ENCODE data around the gene CHD2. TPM values are rescaled to one million over a fixed set of nuclear protein-coding genes. Genes with fewer than 3 reads are reported as not detected.

The CHD2 gene
- total RNA-seq, 1 donor from 2014 or later = 105 TPM

DNA sequence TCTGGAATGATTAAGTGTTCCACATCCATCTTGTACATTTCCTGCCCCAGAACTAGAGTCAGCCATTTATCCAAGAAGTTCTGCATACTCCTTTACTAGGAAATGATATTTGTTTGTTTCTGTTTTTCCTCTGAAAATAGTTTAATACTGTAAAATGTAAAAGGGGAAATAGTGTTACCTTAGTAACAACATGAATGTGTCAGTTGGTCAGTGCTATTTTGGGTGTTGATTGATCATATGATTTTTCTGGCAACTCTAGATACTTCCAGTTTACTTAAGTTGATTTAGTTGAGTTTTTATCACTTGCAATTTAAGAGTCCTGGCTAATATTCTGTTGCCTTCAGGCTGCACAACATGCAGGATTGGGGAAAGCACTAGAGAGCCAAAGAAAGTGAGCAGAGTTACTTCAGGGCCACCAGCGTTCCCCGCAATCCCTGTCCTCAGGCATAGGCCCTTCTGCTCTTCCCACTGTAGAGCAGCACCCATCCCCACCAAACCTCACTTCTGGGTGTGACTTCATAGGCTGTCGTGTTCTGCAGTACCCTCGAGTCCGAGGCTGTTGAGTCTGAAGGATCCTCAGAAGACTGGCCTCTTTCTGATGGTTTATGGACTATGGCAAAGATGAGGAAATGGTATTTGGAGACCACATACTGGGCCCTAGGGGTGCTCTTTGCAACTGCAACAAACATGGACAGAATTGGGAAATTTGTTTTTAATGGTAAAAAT, 69.0 kb downstream of the CHD2 start:
- DNase-seq (ENCODE audit: low read depth) = no peak
- TF ChIP-seq, protein P1, sequence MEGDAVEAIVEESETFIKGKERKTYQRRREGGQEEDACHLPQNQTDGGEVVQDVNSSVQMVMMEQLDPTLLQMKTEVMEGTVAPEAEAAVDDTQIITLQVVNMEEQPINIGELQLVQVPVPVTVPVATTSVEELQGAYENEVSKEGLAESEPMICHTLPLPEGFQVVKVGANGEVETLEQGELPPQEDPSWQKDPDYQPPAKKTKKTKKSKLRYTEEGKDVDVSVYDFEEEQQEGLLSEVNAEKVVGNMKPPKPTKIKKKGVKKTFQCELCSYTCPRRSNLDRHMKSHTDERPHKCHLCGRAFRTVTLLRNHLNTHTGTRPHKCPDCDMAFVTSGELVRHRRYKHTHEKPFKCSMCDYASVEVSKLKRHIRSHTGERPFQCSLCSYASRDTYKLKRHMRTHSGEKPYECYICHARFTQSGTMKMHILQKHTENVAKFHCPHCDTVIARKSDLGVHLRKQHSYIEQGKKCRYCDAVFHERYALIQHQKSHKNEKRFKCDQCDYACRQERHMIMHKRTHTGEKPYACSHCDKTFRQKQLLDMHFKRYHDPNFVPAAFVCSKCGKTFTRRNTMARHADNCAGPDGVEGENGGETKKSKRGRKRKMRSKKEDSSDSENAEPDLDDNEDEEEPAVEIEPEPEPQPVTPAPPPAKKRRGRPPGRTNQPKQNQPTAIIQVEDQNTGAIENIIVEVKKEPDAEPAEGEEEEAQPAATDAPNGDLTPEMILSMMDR (IDR thresholded peaks at IDR 0.05; ENCODE audit: insufficient read depth, low read depth, low read length) = no peak
- TF ChIP-seq EZH2 (IDR thresholded peaks at IDR 0.05; ENCODE audit: insufficient read depth, low read length) = no peak
- H2AFZ ChIP-seq (ENCODE audit: low read depth, low read length) = no peak overlapping the region
- no peak overlapping the region for H3K27ac Mint-ChIP-seq (ENCODE audit: unreplicated experiment)
- no peak overlapping the region for H3K4me2 ChIP-seq (ENCODE audit: low read length)
- H4K20me1 ChIP-seq (ENCODE audit: insufficient read depth, low read length) = peaks cover 63% of the 10 kb centered on the region
- H3K4me3 Mint-ChIP-seq (ENCODE audit: unreplicated experiment) = no peak overlapping the region
- H3K4me1 ChIP-seq (ENCODE audit: insufficient read depth, low read length) = no peaks in the 10 kb centered on the region
- H3K27ac ChIP-seq (ENCODE audit: low read depth, low read length) = no peak overlapping the region
- peaks cover 34% of the 10 kb centered on the region for H3K36me3 Mint-ChIP-seq (ENCODE audit: low read depth, unreplicated experiment)
- no peak overlapping the region for H3K4me3 ChIP-seq (ENCODE audit: insufficient read depth, low read depth, low read length)
- H3K27me3 Mint-ChIP-seq (ENCODE audit: low read depth, unreplicated experiment) = no peaks in the 10 kb centered on the region
- FAIRE-seq = no peak
- peaks cover 12% of the 10 kb centered on the region for H3K4me1 Mint-ChIP-seq (ENCODE audit: low read depth, unreplicated experiment)
- H3K9ac ChIP-seq (ENCODE audit: low read length) = no peak overlapping the region
- no peaks in the 10 kb centered on the region for H3K9me3 ChIP-seq (ENCODE audit: insufficient read depth, low read depth, low read length)
- H3K36me3 ChIP-seq (ENCODE audit: insufficient read depth, low read length) = peaks cover 67% of the 10 kb centered on the region
- peaks cover 85% of the 10 kb centered on the region for H3K79me2 ChIP-seq (ENCODE audit: insufficient read depth, low read length)
- H3K27me3 ChIP-seq (ENCODE audit: insufficient read depth, low read length) = no peaks in the 10 kb centered on the region
- H3K9me3 Mint-ChIP-seq (ENCODE audit: unreplicated experiment) = no peaks in the 10 kb centered on the region

GRCh38 chr15:92970656-92971055, 70.5 kb downstream of the CHD2 start:
- no peaks in the 10 kb centered on the region for H3K27me3 Mint-ChIP-seq (ENCODE audit: low read depth, unreplicated experiment)
- Histone ChIP-seq H3K4me3 (ENCODE audit: insufficient read depth, low read depth, low read length) (no peak overlapping the region), H3K36me3 (ENCODE audit: insufficient read depth, low read length) (peaks cover 73% of the 10 kb centered on the region), H2AFZ (ENCODE audit: low read depth, low read length) (no peak overlapping the region), H3K27me3 (ENCODE audit: insufficient read depth, low read length) (no peaks in the 10 kb centered on the region), H3K4me1 (ENCODE audit: insufficient read depth, low read length) (no peaks in the 10 kb centered on the region), H3K79me2 (ENCODE audit: insufficient read depth, low read length) (peaks cover 85% of the 10 kb centered on the region), H3K4me2 (ENCODE audit: low read length) (no peak overlapping the region), H3K9ac (ENCODE audit: low read length) (no peak overlapping the region), H3K9me3 (ENCODE audit: insufficient read depth, low read depth, low read length) (no peaks in the 10 kb centered on the region), H4K20me1 (ENCODE audit: insufficient read depth, low read length) (peaks cover 66% of the 10 kb centered on the region), H3K27ac (ENCODE audit: low read depth, low read length) (no peak overlapping the region)
- no peak overlapping the region for H3K4me3 Mint-ChIP-seq (ENCODE audit: unreplicated experiment)
- H3K9me3 Mint-ChIP-seq (ENCODE audit: unreplicated experiment) = no peaks in the 10 kb centered on the region
- DNase-seq (ENCODE audit: low read depth) (no peak), FAIRE-seq (no peak)
- H3K27ac Mint-ChIP-seq (ENCODE audit: unreplicated experiment) = no peak overlapping the region
- TF ChIP-seq, protein P1 (IDR thresholded peaks at IDR 0.05; ENCODE audit: insufficient read depth, low read depth, low read length) = no peak
- TF ChIP-seq EZH2 (IDR thresholded peaks at IDR 0.05; ENCODE audit: insufficient read depth, low read length) = no peak
- H3K36me3 Mint-ChIP-seq (ENCODE audit: low read depth, unreplicated experiment) = peaks cover 38% of the 10 kb centered on the region
- peaks cover 12% of the 10 kb centered on the region for H3K4me1 Mint-ChIP-seq (ENCODE audit: low read depth, unreplicated experiment)

GRCh38 chr15:92971081-92971480, 71.0 kb downstream of the CHD2 start:
- Mint-ChIP-seq H3K4me3 (ENCODE audit: unreplicated experiment) (no peak overlapping the region), H3K36me3 (ENCODE audit: low read depth, unreplicated experiment) (peaks cover 38% of the 10 kb centered on the region), H3K9me3 (ENCODE audit: unreplicated experiment) (no peaks in the 10 kb centered on the region), H3K27ac (ENCODE audit: unreplicated experiment) (no peak overlapping the region), H3K4me1 (ENCODE audit: low read depth, unreplicated experiment) (peaks cover 12% of the 10 kb centered on the region), H3K27me3 (ENCODE audit: low read depth, unreplicated experiment) (no peaks in the 10 kb centered on the region)
- TF ChIP-seq, protein P1 (IDR thresholded peaks at IDR 0.05; ENCODE audit: insufficient read depth, low read depth, low read length) = no peak
- TF ChIP-seq EZH2 (IDR thresholded peaks at IDR 0.05; ENCODE audit: insufficient read depth, low read length) = no peak
- no peak for FAIRE-seq
- DNase-seq (ENCODE audit: low read depth) = no peak
- Histone ChIP-seq H3K4me1 (ENCODE audit: insufficient read depth, low read length) (no peaks in the 10 kb centered on the region), H2AFZ (ENCODE audit: low read depth, low read length) (no peak overlapping the region), H3K79me2 (ENCODE audit: insufficient read depth, low read length) (peaks cover 87% of the 10 kb centered on the region), H4K20me1 (ENCODE audit: insufficient read depth, low read length) (peaks cover 70% of the 10 kb centered on the region), H3K9ac (ENCODE audit: low read length) (no peak overlapping the region), H3K36me3 (ENCODE audit: insufficient read depth, low read length) (peaks cover 77% of the 10 kb centered on the region), H3K9me3 (ENCODE audit: insufficient read depth, low read depth, low read length) (no peaks in the 10 kb centered on the region), H3K4me3 (ENCODE audit: insufficient read depth, low read depth, low read length) (no peak overlapping the region), H3K4me2 (ENCODE audit: low read length) (no peak overlapping the region), H3K27me3 (ENCODE audit: insufficient read depth, low read length) (no peaks in the 10 kb centered on the region), H3K27ac (ENCODE audit: low read depth, low read length) (no peak overlapping the region)

Data from astrocyte (in vitro differentiated cells and primary cell).